ENCODE measurements around the gene ARID1B. TPM values are rescaled to one million over a fixed set of nuclear protein-coding genes. Genes with fewer than 3 reads are reported as not detected.

Gene ARID1B
- total and polyA plus RNA-seq, 9 of the 15 experiments (the other 6 are each of a cell fraction or from before 2014, with no cell fraction given), result 12.5 to 50.5 (median 25.8) TPM

DNA sequence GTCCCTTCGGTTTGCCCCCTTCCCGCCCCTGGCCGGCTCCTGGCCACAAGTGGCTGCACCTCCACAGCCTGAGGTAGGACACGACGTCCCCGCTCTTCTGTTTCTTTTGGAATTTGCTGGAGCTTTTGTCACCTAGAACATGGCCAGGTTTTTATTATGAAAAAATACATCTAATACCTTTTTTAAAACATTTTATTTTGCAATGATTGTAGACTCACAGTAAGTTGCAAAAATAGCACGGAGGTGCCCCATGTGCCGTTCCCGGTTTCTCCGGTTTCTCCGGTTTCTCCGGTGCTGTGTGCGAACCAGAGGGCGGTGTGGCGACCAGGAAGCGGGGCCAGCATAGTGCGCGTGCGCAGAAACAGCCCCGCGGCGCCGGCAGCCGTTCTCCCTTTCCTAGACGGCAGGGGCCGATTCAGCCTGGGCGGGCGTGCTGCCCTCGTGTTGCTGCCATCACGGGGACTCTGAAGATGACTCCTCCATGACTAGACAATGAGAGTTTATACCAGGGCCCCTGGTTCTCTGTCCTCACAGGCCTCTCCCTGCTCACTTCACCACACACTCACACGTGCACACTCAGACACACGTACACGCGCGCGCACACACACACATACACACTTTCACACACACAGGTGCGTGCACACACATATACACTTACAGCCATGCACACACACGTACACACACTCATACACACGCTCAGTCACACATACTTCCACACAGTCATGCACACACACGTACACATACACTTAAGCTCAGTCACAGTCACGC lies 444.1 kb downstream of the ARID1B start (continued):
- TF ChIP-seq CHAMP1 (IDR thresholded peaks at IDR 0.05) (no peak), JUND (IDR thresholded peaks at IDR 0.05; ENCODE audit: borderline replicate concordance, low read depth, low read length) (peak; percentile 36; the same call in 1 of the 2 replicates), JUND (tag; IDR thresholded peaks at IDR 0.05; ENCODE audit: borderline replicate concordance, low read depth, low read length) (no peak; the same call in 2 of the 3 replicates), ZNF282 (CRISPR knock-in tag; IDR thresholded peaks at IDR 0.05) (no peak), ZNF507 (tag; conservative IDR thresholded peaks at IDR 0.05) (no peak), YBX1 (IDR thresholded peaks at IDR 0.05) (no peak), GABPB2 (CRISPR knock-in tag; conservative IDR thresholded peaks at IDR 0.05) (no peak), STAT5A (IDR thresholded peaks at IDR 0.05; ENCODE audit: borderline replicate concordance, low read length) (no peak), LEF1 (IDR thresholded peaks at IDR 0.05) (0 out of 2 replicates have a peak, but pooled peaks have one; percentile 18), SRSF7 (optimal IDR thresholded peaks at IDR 0.05; ENCODE audit: low read depth, low read length) (no peak), CREM (IDR thresholded peaks at IDR 0.05; ENCODE audit: low read depth) (0 out of 2 replicates have a peak, but pooled peaks have one; percentile 30), ZNF232 (CRISPR knock-in tag; IDR thresholded peaks at IDR 0.05) (no peak), KDM5B (IDR thresholded peaks at IDR 0.05; ENCODE audit: insufficient replicate concordance, low read depth, low read length) (peak; percentile 66), SREBF1 (IDR thresholded peaks at IDR 0.05; ENCODE audit: borderline replicate concordance, low read depth, low read length) (no peak), PTBP1 (IDR thresholded peaks at IDR 0.05; ENCODE audit: low read depth, low read length) (no peak), CHD4 (IDR thresholded peaks at IDR 0.05; ENCODE audit: insufficient read depth, insufficient replicate concordance, low read depth, low read length, poor library complexity, severe bottlenecking) (no peak), SMARCA5 (IDR thresholded peaks at IDR 0.05) (peak; percentile 92)
- TF ChIP-seq, protein P1, sequence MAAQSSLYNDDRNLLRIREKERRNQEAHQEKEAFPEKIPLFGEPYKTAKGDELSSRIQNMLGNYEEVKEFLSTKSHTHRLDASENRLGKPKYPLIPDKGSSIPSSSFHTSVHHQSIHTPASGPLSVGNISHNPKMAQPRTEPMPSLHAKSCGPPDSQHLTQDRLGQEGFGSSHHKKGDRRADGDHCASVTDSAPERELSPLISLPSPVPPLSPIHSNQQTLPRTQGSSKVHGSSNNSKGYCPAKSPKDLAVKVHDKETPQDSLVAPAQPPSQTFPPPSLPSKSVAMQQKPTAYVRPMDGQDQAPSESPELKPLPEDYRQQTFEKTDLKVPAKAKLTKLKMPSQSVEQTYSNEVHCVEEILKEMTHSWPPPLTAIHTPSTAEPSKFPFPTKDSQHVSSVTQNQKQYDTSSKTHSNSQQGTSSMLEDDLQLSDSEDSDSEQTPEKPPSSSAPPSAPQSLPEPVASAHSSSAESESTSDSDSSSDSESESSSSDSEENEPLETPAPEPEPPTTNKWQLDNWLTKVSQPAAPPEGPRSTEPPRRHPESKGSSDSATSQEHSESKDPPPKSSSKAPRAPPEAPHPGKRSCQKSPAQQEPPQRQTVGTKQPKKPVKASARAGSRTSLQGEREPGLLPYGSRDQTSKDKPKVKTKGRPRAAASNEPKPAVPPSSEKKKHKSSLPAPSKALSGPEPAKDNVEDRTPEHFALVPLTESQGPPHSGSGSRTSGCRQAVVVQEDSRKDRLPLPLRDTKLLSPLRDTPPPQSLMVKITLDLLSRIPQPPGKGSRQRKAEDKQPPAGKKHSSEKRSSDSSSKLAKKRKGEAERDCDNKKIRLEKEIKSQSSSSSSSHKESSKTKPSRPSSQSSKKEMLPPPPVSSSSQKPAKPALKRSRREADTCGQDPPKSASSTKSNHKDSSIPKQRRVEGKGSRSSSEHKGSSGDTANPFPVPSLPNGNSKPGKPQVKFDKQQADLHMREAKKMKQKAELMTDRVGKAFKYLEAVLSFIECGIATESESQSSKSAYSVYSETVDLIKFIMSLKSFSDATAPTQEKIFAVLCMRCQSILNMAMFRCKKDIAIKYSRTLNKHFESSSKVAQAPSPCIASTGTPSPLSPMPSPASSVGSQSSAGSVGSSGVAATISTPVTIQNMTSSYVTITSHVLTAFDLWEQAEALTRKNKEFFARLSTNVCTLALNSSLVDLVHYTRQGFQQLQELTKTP (IDR thresholded peaks at IDR 0.05; ENCODE audit: low read depth in 1 of 2, partially characterized antibody in 2 of 2), result peak in 1 of 2 experiments; percentile 76
- TF ChIP-seq, protein P2, sequence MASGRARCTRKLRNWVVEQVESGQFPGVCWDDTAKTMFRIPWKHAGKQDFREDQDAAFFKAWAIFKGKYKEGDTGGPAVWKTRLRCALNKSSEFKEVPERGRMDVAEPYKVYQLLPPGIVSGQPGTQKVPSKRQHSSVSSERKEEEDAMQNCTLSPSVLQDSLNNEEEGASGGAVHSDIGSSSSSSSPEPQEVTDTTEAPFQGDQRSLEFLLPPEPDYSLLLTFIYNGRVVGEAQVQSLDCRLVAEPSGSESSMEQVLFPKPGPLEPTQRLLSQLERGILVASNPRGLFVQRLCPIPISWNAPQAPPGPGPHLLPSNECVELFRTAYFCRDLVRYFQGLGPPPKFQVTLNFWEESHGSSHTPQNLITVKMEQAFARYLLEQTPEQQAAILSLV (tag; IDR thresholded peaks at IDR 0.05), result peak; percentile 3; the same call in 1 of the 2 replicates
- TF ChIP-seq, protein P3, sequence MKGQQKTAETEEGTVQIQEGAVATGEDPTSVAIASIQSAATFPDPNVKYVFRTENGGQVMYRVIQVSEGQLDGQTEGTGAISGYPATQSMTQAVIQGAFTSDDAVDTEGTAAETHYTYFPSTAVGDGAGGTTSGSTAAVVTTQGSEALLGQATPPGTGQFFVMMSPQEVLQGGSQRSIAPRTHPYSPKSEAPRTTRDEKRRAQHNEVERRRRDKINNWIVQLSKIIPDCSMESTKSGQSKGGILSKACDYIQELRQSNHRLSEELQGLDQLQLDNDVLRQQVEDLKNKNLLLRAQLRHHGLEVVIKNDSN (CRISPR knock-in tag; IDR thresholded peaks at IDR 0.05), result peak; percentile 41; the same call in 1 of the 2 replicates
